Measurements from ENCODE around the gene CD7.

DNA sequence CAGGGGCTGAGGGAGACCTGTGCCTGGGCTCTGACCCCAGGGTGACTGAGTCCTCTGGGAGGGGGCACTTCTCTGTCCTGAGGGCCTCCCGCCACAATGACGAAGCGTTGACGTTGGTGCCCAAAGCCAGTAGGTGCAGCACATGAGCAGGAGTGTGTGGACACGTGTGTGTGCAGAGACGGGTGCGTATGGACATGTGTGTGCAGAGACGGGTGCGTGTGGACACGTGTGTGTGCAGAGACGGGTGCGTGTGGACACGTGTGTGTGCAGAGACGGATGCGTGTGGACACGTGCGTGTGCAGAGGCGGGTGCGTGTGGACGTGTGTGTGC, 726 bp upstream of the CD7 start:
- TF ChIP-seq, protein P1, sequence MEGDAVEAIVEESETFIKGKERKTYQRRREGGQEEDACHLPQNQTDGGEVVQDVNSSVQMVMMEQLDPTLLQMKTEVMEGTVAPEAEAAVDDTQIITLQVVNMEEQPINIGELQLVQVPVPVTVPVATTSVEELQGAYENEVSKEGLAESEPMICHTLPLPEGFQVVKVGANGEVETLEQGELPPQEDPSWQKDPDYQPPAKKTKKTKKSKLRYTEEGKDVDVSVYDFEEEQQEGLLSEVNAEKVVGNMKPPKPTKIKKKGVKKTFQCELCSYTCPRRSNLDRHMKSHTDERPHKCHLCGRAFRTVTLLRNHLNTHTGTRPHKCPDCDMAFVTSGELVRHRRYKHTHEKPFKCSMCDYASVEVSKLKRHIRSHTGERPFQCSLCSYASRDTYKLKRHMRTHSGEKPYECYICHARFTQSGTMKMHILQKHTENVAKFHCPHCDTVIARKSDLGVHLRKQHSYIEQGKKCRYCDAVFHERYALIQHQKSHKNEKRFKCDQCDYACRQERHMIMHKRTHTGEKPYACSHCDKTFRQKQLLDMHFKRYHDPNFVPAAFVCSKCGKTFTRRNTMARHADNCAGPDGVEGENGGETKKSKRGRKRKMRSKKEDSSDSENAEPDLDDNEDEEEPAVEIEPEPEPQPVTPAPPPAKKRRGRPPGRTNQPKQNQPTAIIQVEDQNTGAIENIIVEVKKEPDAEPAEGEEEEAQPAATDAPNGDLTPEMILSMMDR (IDR thresholded peaks at IDR 0.05), result no peak
- TF ChIP-seq POLR2A (IDR thresholded peaks at IDR 0.05), result no peak

All from body of pancreas (tissue), 4 donors.